GM04503 (cell line): ENCODE measurements around the gene ALDH1A2.

Experiments used
- DNase-seq: peaks from one replicate; pipeline ENCODE4 v3.0.0-alpha.2; 2012; ENCODE audit warnings: low read depth

ALDH1A2 gene

DNA sequence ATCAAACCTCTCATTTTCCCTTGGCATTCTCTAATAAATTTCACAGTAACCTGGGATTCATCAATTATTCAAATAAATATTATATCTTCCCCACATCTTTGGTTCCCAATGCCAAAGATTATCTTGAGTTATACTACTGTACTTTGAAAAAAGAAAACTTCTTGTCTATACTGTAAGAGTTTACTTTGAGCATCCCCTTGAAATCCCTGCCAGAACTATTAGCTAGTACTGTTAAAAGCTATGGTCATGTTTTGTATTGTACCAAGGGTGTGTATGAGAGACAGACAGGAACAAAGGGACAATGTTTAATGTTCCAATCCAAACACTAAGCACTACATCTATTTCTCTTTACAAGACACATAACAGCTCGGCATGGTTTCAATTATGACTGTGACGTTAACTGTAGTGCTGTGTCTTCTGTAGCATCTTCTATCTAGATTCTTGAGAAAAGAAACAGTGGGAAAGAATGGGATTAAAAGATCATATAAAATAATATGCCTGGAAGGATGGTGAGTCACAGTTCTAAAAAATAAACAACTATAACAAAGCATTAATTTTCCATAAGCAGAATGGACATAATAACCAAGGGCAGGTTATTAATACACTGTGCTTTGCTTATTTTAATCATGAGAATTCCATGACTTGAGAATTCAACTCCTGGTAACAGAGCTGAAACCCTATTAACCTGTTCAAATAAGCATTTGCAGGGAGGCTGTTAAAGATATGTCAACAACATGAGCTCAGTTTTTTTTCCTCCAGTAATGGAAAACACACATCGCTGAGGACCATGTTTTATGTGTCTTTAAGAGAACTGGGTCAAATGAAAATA is 71.1 kb downstream of the ALDH1A2 start:
- DNase-seq: no peak

- no peak for DNase-seq
These were observed 71.9 kb downstream of the ALDH1A2 start for GRCh38 chr15:57993409-57994145.

DNA sequence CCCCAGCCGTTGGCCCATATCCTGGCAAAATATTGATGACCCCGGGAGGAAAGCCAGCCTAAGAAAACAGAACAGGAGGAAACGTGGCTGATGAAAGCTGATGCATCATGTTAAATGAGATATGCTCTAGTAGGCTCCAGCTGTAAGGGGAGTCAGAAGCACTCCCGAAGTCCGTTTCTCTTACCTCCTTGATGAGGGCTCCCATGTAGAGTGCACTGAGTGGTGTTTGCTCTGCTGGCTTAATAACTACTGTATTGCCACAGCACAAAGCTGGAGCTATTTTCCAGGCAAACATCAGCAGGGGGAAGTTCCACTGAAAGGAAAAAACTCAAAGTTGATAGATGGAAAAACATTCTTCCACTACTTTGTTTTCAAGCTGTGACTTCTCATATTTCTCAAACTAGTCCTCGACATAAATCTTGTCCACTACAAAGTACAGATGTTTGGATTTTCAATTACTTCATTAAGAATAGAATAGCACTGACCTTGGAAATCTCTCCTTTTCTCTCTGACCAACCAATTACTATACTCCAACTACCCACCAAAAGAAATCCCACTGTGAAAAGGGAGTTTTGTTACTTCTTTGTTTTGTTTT is 72.7 kb downstream of the ALDH1A2 start:
- DNase-seq: no peak

DNA sequence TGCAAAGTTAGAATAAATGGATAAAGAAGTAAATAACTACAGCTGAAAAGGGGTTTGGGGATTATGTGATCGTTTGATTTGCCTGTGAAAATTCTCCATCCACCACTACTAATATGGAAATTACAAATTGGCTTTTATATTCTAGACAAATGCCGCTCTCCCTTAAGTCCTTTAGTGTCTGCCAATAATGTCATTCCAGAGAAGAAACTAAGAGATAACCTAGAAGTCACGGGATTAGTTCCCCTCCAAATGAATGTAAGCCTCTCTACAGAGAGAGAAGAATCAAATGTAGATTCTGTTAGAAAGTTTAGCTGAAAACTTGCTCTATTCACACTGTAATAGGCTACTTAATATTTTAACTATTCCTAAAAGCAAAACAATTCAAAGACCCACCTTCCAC is 92.0 kb downstream of the ALDH1A2 start:
- no peak for DNase-seq

DNA sequence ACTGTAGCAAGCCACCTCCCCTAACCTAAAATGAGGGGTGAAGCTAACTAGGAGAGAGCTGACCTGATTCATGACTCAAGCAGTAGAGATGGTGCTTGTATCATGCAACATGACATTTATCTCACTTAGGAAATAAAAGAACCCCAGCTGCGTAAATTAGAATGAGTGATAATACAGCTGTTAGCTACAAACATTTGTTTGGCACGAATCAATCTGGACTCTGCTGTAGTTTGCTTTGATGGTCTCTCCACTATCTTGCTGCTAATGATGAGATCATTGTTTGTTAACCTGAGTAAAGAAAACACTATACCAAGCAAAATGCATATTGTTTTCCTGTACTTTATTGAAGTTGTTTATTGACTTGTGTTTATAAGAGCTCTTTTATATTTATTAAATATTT is 92.6 kb downstream of the ALDH1A2 start:
- DNase-seq: no peak

DNA sequence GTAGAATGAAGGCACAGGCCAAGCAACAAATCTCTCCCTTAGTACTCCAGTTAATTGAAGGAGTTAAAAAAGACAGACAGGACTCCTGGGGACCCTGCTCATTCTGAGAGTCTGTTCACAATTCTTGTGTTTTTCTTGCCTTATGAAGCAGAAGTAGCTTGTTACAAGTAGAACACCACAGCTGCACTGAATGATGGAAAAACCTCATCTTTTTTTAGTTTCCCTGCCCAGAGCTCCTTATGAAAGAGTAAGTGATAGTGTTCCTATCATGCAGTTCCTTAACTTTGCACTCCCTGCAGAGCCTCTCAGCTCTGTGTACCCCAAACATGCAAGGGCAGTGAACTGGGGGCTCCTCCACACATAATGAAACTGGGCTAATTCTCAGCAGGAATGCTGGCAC is 95.5 kb downstream of the ALDH1A2 start:
- DNase-seq: no peak

DNA sequence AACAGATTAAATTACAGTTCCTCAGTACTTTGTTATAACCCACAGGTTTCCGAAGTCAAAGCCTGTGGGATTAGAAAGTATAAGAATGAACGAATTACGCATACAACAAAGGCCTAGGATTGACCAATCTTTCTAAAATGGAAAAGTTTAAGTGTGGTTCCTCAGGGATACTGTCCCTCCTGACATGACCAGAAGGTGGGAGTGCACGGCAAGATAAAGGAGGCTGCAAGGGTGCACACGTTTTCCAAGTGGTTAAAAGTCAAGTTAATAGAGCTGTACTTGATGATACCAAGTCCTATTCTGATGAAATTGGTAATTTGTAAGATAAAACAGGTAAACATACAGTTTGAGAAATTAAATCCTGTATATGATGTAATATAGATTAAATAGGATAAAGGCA is 96.2 kb downstream of the ALDH1A2 start:
- DNase-seq: no peak

- DNase-seq: no peak
These were observed 102.6 kb downstream of the ALDH1A2 start for GRCh38 chr15:57962887-57963286.

- no peak for DNase-seq
These were observed 103.6 kb downstream of the ALDH1A2 start for GRCh38 chr15:57961919-57962318.

DNA sequence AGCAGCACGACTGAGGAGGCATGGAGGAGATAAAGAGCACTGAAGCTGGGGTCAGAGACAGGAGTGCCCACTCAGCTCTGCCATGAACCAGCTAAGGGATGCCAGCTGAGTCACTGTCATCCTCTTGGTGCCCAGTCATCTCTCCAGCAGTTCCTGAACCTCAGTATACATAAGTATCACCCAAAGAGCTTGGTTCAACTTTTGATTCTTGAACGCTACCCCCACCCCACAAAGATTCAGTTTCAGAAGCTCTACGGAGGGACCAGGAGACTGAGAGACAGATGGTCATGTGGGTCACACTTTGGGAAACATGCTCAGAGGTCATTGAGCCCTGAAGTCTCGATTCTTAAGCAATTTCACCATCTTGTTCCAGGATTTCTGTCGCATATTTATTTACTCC is 108.4 kb downstream of the ALDH1A2 start:
- no peak for DNase-seq

DNA sequence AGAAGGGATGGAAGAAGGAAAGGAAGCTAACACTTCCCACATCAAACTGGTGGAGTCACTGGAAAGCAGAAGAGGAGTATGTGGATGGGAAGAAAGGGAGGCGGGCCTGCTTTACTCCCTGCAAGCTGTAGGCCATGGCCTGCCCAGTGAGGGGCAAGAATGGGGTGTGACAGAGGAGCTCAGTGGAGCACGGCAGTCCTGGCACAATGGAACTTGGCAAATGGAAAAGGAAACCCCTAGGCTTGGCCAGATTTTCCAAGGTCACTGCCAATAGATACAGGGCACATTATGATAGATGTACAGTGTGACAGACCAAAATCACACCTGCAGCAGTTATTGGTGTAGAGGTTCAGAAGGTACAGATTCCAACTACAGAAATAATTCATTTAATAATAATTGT is 111.6 kb downstream of the ALDH1A2 start:
- DNase-seq: no peak

- no peak for DNase-seq
These were observed 114.1 kb downstream of the ALDH1A2 start for GRCh38 chr15:57951328-57951932.

- no peak for DNase-seq
These were observed 115.0 kb downstream of the ALDH1A2 start for GRCh38 chr15:57950381-57950946.

GRCh38 chr15:57949374-57949943 is 116.1 kb downstream of the ALDH1A2 start:
- no peak for DNase-seq

- DNase-seq: no peak
These were observed 116.9 kb downstream of the ALDH1A2 start for GRCh38 chr15:57948351-57949289.

GRCh38 chr15:57947781-57948180 is 117.7 kb downstream of the ALDH1A2 start:
- no peak for DNase-seq

DNA sequence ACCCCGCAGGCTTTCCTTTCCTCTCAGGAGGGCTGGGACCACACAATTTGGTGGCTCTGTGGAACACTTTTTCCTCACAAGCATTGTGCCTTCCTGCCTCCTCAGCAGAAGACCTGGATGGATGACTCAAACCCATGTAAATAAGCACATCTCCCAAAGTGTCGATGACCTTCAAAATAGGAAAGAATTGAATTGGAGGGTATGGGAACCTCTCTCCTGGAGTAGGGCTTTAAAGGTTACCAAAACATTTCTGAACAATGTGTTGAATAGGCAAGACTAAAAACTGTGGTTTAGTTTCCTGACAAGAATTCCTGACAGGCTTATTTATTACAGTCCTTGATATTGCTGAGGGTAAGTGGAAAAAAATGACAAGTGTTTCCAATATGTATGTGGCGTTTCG is 118.2 kb downstream of the ALDH1A2 start:
- no peak for DNase-seq

GRCh38 chr15:57946491-57947048 is 118.9 kb downstream of the ALDH1A2 start:
- DNase-seq: no peak

GRCh38 chr15:57945616-57946015 is 119.9 kb downstream of the ALDH1A2 start:
- DNase-seq: no peak

- no peak for DNase-seq
These were observed 121.6 kb downstream of the ALDH1A2 start for GRCh38 chr15:57943754-57944420.
